HCT116 (cell line): ENCODE data around the gene PROCA1. TPM values are rescaled to one million over a fixed set of nuclear protein-coding genes. Genes with fewer than 3 reads are reported as not detected.

Experiments used
- ATAC-seq: fragments of 200-7000 bp; cut with Tn5 transposase; 2 replicates; pipeline ENCODE4 v1.9.1; 2020; ENCODE audit warnings: mild to moderate bottlenecking, moderate library complexity
- BruUV-seq: library from RNA; stranded (reverse); fragments of 400-500 nt; replicated peaks from 2 replicates; lab custom pipeline; 2021; lab: Mats Ljungman, UMichigan
- CTCF ChIA-PET: fragments of 300-600 bp; sonication (Branson Sonifier 250); formaldehyde crosslinking; loops from one replicate; lab custom pipeline; 2021; ENCODE audit warnings: antibody characterized with exemption; lab: Charles Lee
- POLR2A ChIA-PET: fragments of 300-600, 350-600 bp; sonication (Branson Sonifier 250); formaldehyde crosslinking; loops from one replicate; lab custom pipeline; 2021; ENCODE audit warnings: antibody characterized with exemption; lab: Charles Lee
- RAD21 ChIA-PET, 2 experiments: fragments of 300-600 bp; sonication (Branson Sonifier 250); formaldehyde crosslinking; loops; one replicate each; lab custom pipeline; 2023; ENCODE audit warnings: low total read pairs in 2 of 2; ENCODE audit not compliant: uncharacterized antibody in 2 of 2, unreplicated experiment in 2 of 2, low non-redundant PET in 1 of 2; lab: Charles Lee
- DNase-seq: peaks from one replicate; pipeline ENCODE4 v3.0.0-alpha.2; 2010; ENCODE audit warnings: low read depth, low spot score
- H2AFZ ChIP-seq: fragments of 200-600 bp; shearing (Covaris generic), sonication (generic); 2 replicates; pipeline ENCODE4 v1.6.1; 2017; ENCODE audit warnings: low read depth, mixed run types, mixed read lengths, antibody characterized with exemption, low read length; ENCODE audit not compliant: poor library complexity, severe bottlenecking
- H3K27ac ChIP-seq: 2 replicates; pipeline ENCODE4 v1.5.1; 2012; ENCODE audit warnings: low read depth, low read length
- H3K27me3 ChIP-seq: fragments of 200-600 bp; sonication (generic); 2 replicates; pipeline ENCODE4 v1.6.1; 2016; ENCODE audit warnings: mixed run types, low read length, mixed read lengths; ENCODE audit not compliant: insufficient read depth
- H3K36me3 ChIP-seq, 2 experiments: fragments of 200-500 bp in 1 of 2; fragments of 200-600 bp in 1 of 2; sonication (Bioruptor generic) in 1 of 2; sonication (generic) in 1 of 2; 2 replicates each; pipeline versions ENCODE4 v1.5.1 to v1.6.1; 2014 to 2016; ENCODE audit warnings: low read length in 2 of 2, inconsistent platforms in 1 of 2, mixed read lengths in 1 of 2, mixed run types in 1 of 2; ENCODE audit not compliant: insufficient read depth in 2 of 2, control insufficient read depth in 1 of 2
- H3K4me1 ChIP-seq, 2 experiments: fragments of 200-600 bp in 1 of 2; sonication (generic) in 1 of 2; 2 replicates each; pipeline versions ENCODE4 v1.5.1 to v1.6.1; 2012 to 2017; ENCODE audit warnings: low read length in 2 of 2, inconsistent platforms in 1 of 2, mild to moderate bottlenecking in 1 of 2, mixed read lengths in 1 of 2, mixed run types in 1 of 2, moderate library complexity in 1 of 2; ENCODE audit not compliant: insufficient read depth in 2 of 2, control insufficient read depth in 1 of 2
- H3K4me2 ChIP-seq: fragments of 200-600 bp; sonication (generic); 2 replicates; pipeline ENCODE4 v1.6.1; 2017; ENCODE audit warnings: mixed run types, low read length, mixed read lengths
- H3K4me3 ChIP-seq, 2 experiments: fragments of 200-600 bp in 1 of 2; sonication (generic) in 1 of 2; replicated peaks in 1 of 2; 2 replicates each; pipeline ENCODE4 v1.5.1; 2011 to 2016; ENCODE audit warnings: low read length in 2 of 2, control low read depth in 1 of 2, low read depth in 1 of 2, mild to moderate bottlenecking in 1 of 2, mixed read lengths in 1 of 2, mixed run types in 1 of 2
- H3K79me2 ChIP-seq: fragments of 200-600 bp; sonication (generic); 2 replicates; pipeline ENCODE4 v1.6.1; 2017; ENCODE audit warnings: mild to moderate bottlenecking, mixed run types, low read length, moderate library complexity, mixed read lengths; ENCODE audit not compliant: insufficient read depth
- H3K9ac ChIP-seq: fragments of 200-600 bp; sonication (generic); 2 replicates; pipeline ENCODE4 v1.6.1; 2016; ENCODE audit warnings: low read length, mixed read lengths
- H3K9me2 ChIP-seq: fragments of 200-600 bp; sonication (generic), shearing (Covaris generic); 2 replicates; pipeline ENCODE4 v1.6.1; 2017; ENCODE audit warnings: mixed run types, mild to moderate bottlenecking, moderate library complexity; ENCODE audit not compliant: insufficient read depth
- H3K9me3 ChIP-seq, 2 experiments: fragments of 200-500 bp in 1 of 2; fragments of 200-600 bp in 1 of 2; sonication (Bioruptor generic) in 1 of 2; sonication (generic) in 1 of 2; 2 replicates each; pipeline ENCODE4 v1.6.1; 2014 to 2017; ENCODE audit warnings: low read length in 2 of 2, mixed read lengths in 2 of 2, inconsistent platforms in 1 of 2, low read depth in 1 of 2, mild to moderate bottlenecking in 1 of 2, mixed run types in 1 of 2, moderate library complexity in 1 of 2; ENCODE audit not compliant: control insufficient read depth in 1 of 2, insufficient read depth in 1 of 2
- H4K20me1 ChIP-seq: fragments of 200-600 bp; sonication (generic), shearing (Covaris generic); 2 replicates; pipeline ENCODE4 v1.6.1; 2017; ENCODE audit warnings: mixed run types, mild to moderate bottlenecking, moderate library complexity; ENCODE audit not compliant: insufficient read depth
- ELF1 ChIP-seq: IDR thresholded peaks from 2 replicates; pipeline ENCODE4 v1.6.1; 2012; ENCODE audit warnings: low read depth, borderline replicate concordance
- EZH2 ChIP-seq: fragments of 200-600 bp; sonication (generic); IDR thresholded peaks from 2 replicates; pipeline ENCODE4 v1.6.1; 2017; ENCODE audit warnings: antibody characterized with exemption, mixed run types
- MAX ChIP-seq: IDR thresholded peaks from 2 replicates; pipeline ENCODE4 v1.6.1; 2012
- REST ChIP-seq: IDR thresholded peaks from 2 replicates; pipeline ENCODE4 v1.6.1; 2012; ENCODE audit warnings: low read depth
- SIN3A ChIP-seq: IDR thresholded peaks from 2 replicates; pipeline ENCODE4 v1.6.1; 2012; ENCODE audit warnings: low read depth
- ZNF274 ChIP-seq: fragments of 200-500 bp; sonication (Bioruptor generic); IDR thresholded peaks from 2 replicates; pipeline ENCODE4 v1.6.1; 2014; ENCODE audit warnings: mild to moderate bottlenecking, low read depth, low read length, inconsistent platforms
- intact Hi-C: fragments of 100-400 bp; cut with micrococcal nuclease; formaldehyde crosslinking; loops from 2 replicates; pipeline ENCODE4 v1.10.0; 2022
- total RNA-seq: library from RNA; stranded (reverse); gene quantifications from one replicate; pipeline ENCODE4 v1.2.1, GENCODE V29; 2021; ENCODE audit not compliant: unreplicated experiment
- TF ChIP-seq, protein P1 (sequence below): IDR thresholded peaks from 2 replicates; pipeline ENCODE4 v1.6.1; 2011; ENCODE audit warnings: mild to moderate bottlenecking, low read length, moderate library complexity; ENCODE audit not compliant: insufficient replicate concordance; ENCODE audit errors: extremely low read depth

Gene PROCA1
- total RNA-seq, 1 experiment from 2014 or later = 0.96 TPM

DNA sequence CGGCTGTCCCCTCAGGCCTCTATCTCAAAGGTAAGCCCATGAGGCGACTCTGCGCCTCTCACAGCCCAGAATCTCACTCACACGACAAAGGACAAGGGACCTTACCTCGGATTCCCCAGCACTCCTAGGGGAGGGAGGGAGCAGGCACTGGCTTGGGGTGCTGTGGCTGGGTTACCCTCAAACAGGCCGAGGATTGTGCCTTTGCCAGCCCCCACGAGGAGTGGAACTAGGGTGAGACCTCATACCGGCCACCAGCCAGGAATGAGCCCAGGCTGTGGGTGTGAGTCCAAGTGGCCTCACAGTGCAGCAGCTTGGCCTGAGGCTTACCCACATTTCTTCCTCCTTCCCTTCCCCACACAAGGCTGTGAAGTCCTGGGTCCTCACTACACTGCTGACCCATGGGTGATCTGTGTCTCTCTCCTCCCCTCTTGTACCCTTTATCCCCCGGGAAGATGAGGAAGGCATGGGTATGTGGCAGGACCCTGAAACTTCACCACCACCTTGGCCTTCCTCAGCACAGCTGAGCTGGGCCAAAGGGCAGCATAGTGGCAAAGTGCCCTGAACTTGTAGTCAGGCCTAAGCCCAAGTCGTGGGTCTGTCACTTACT lies 5.9 kb downstream of the PROCA1 start:
- peaks cover 10% of the 10 kb centered on the region in 2 experiments; a peak in 3 of 4 replicates for H3K36me3 ChIP-seq
- BruUV-seq = TSS peak; percentile 5
- no peak overlapping the region for H3K4me3 ChIP-seq
- H2AFZ ChIP-seq = no peak overlapping the region
- ChIA-PET CTCF (interaction anchor here (0.6 kb wide), 2 partner anchors 35 to 45 kb away, joined by 3 read pairs; no protein-coding TSS in a partner anchor), RAD21 (no interaction called here), POLR2A (interaction anchor here (1.6 kb wide), 1 partner anchor 14 kb away, joined by 3 read pairs; the partner anchor contains the start of gene RPL23A)
- peaks cover 4 to 6% of the 10 kb centered on the region in 2 experiments; a peak in 2 of 4 replicates for H3K4me1 ChIP-seq
- no peak for ATAC-seq
- H3K9me3 ChIP-seq = no peaks in the 10 kb centered on the region
- intact Hi-C loops = no loop called here
- H3K9me2 ChIP-seq = no peaks in the 10 kb centered on the region
- no peaks in the 10 kb centered on the region for H4K20me1 ChIP-seq
- TF ChIP-seq SIN3A (no peak), ZNF274 (no peak), ELF1 (no peak), REST (no peak), MAX (no peak), EZH2 (no peak)
- TF ChIP-seq, protein P1, sequence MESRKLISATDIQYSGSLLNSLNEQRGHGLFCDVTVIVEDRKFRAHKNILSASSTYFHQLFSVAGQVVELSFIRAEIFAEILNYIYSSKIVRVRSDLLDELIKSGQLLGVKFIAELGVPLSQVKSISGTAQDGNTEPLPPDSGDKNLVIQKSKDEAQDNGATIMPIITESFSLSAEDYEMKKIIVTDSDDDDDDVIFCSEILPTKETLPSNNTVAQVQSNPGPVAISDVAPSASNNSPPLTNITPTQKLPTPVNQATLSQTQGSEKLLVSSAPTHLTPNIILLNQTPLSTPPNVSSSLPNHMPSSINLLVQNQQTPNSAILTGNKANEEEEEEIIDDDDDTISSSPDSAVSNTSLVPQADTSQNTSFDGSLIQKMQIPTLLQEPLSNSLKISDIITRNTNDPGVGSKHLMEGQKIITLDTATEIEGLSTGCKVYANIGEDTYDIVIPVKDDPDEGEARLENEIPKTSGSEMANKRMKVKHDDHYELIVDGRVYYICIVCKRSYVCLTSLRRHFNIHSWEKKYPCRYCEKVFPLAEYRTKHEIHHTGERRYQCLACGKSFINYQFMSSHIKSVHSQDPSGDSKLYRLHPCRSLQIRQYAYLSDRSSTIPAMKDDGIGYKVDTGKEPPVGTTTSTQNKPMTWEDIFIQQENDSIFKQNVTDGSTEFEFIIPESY = no peak
- DNase-seq = no peak
- no peak overlapping the region for H3K9ac ChIP-seq
- H3K79me2 ChIP-seq = no peaks in the 10 kb centered on the region
- H3K27ac ChIP-seq = no peak overlapping the region
- no peak overlapping the region for H3K4me2 ChIP-seq
- no peaks in the 10 kb centered on the region for H3K27me3 ChIP-seq
